Type B pancreatic cell (in vitro differentiated cells): ENCODE measurements around the gene ZBTB12. TPM values are rescaled to one million over a fixed set of nuclear protein-coding genes. Genes with fewer than 3 reads are reported as not detected.
A peak's percentile ranks its signal among the peaks of the same experiment; 100 is the strongest.

Experiments
- DNase-seq: peaks from one replicate; pipeline ENCODE4 v3.0.0; 2021; ENCODE audit warnings: mixed read lengths; ENCODE audit not compliant: unreplicated experiment; ENCODE audit errors: extremely low spot score
- H3K27ac Mint-ChIP-seq: 2 replicates; pipeline ENCODE4 v1.8.0; 2021; ENCODE audit warnings: mild to moderate bottlenecking, mixed read lengths
- H3K27me3 Mint-ChIP-seq: 2 replicates; pipeline ENCODE4 v1.8.0; 2021; ENCODE audit warnings: mixed read lengths
- H3K36me3 Mint-ChIP-seq: 2 replicates; pipeline ENCODE4 v1.8.0; 2021; ENCODE audit warnings: mixed read lengths
- H3K4me1 Mint-ChIP-seq: one replicate; pipeline ENCODE4 v1.8.0; 2021; ENCODE audit warnings: mixed read lengths; ENCODE audit not compliant: unreplicated experiment
- H3K4me3 Mint-ChIP-seq: 2 replicates; pipeline ENCODE4 v1.8.0; 2021; ENCODE audit warnings: mild to moderate bottlenecking, mixed read lengths
- H3K9me3 Mint-ChIP-seq: 2 replicates; pipeline ENCODE4 v1.8.0; 2021; ENCODE audit warnings: mixed read lengths
- CTCF ChIP-seq: fragments of 200-600 bp; sonication (generic); conservative IDR thresholded peaks from 2 replicates; pipeline ENCODE4 v1.5.0; 2021; ENCODE audit warnings: antibody characterized with exemption, mild to moderate bottlenecking
- total RNA-seq: library from RNA; stranded (reverse); gene quantifications from 2 replicates; pipeline ENCODE4 v1.2.1, GENCODE V29; 2021; ENCODE audit warnings: low replicate concordance

Gene ZBTB12
- total RNA-seq, 1 donor from 2014 or later, result 37.7 TPM

- DNase-seq, result no peak
- Mint-ChIP-seq H3K4me1 (no peaks in the 10 kb centered on the region), H3K9me3 (no peaks in the 10 kb centered on the region), H3K27ac (no peak overlapping the region), H3K4me3 (no peak overlapping the region), H3K36me3 (peaks cover 30% of the 10 kb centered on the region), H3K27me3 (no peaks in the 10 kb centered on the region)
- peak; percentile 78 for TF ChIP-seq CTCF
Observed at GRCh38 chr6:31888276-31889258, 13.3 kb downstream of the ZBTB12 start.

GRCh38 chr6:31887173-31888007 lies 14.5 kb downstream of the ZBTB12 start:
- TF ChIP-seq CTCF, result no peak
- H3K4me1 Mint-ChIP-seq, result no peaks in the 10 kb centered on the region
- no peak overlapping the region for H3K27ac Mint-ChIP-seq
- H3K27me3 Mint-ChIP-seq, result no peaks in the 10 kb centered on the region
- peaks cover 25% of the 10 kb centered on the region for H3K36me3 Mint-ChIP-seq
- no peak for DNase-seq
- no peak overlapping the region for H3K4me3 Mint-ChIP-seq
- no peaks in the 10 kb centered on the region for H3K9me3 Mint-ChIP-seq

GRCh38 chr6:31886541-31886991 lies 15.3 kb downstream of the ZBTB12 start:
- no peak for TF ChIP-seq CTCF
- Mint-ChIP-seq H3K27me3 (no peaks in the 10 kb centered on the region), H3K4me3 (no peak overlapping the region), H3K4me1 (no peaks in the 10 kb centered on the region), H3K27ac (no peak overlapping the region), H3K9me3 (no peaks in the 10 kb centered on the region), H3K36me3 (peaks cover 21% of the 10 kb centered on the region)
- DNase-seq, result no peak

GRCh38 chr6:31884528-31885035 lies 17.3 kb downstream of the ZBTB12 start:
- Mint-ChIP-seq H3K36me3 (peaks cover 19% of the 10 kb centered on the region), H3K27ac (no peak overlapping the region), H3K9me3 (no peaks in the 10 kb centered on the region), H3K27me3 (no peaks in the 10 kb centered on the region), H3K4me3 (no peak overlapping the region), H3K4me1 (no peaks in the 10 kb centered on the region)
- no peak for TF ChIP-seq CTCF
- no peak for DNase-seq

- H3K9me3 Mint-ChIP-seq, result no peaks in the 10 kb centered on the region
- no peak for DNase-seq
- no peaks in the 10 kb centered on the region for H3K27me3 Mint-ChIP-seq
- H3K27ac Mint-ChIP-seq, result no peak overlapping the region
- H3K4me3 Mint-ChIP-seq, result no peak overlapping the region
- H3K36me3 Mint-ChIP-seq, result peaks cover 16% of the 10 kb centered on the region
- no peak for TF ChIP-seq CTCF
- H3K4me1 Mint-ChIP-seq, result no peaks in the 10 kb centered on the region
Observed at GRCh38 chr6:31883676-31884075, 18.2 kb downstream of the ZBTB12 start.
